Fibroblast of lung (primary cell): ENCODE data around the gene PSAP.

ENCODE experiments used
- EZH2 ChIP-seq: IDR thresholded peaks from 2 replicates; pipeline ENCODE4 v1.5.1; 2012; ENCODE audit warnings: low read length, control low read depth, mild to moderate bottlenecking; ENCODE audit errors: missing control alignments
- TF ChIP-seq, protein P1 (sequence below), 2 donors: IDR thresholded peaks in 1 of 2; conservative IDR thresholded peaks in 1 of 2; 1 replicate in 1 of 2; 2 replicates in 1 of 2; pipeline ENCODE4 v1.5.1; 2011 to 2012; ENCODE audit warnings: low read length in 2 of 2, control low read depth in 1 of 2, inconsistent platforms in 1 of 2, low read depth in 1 of 2, mild to moderate bottlenecking in 1 of 2

GRCh38 chr10:71801361-71801760, 49.7 kb downstream of the PSAP start:
- TF ChIP-seq, protein P1, sequence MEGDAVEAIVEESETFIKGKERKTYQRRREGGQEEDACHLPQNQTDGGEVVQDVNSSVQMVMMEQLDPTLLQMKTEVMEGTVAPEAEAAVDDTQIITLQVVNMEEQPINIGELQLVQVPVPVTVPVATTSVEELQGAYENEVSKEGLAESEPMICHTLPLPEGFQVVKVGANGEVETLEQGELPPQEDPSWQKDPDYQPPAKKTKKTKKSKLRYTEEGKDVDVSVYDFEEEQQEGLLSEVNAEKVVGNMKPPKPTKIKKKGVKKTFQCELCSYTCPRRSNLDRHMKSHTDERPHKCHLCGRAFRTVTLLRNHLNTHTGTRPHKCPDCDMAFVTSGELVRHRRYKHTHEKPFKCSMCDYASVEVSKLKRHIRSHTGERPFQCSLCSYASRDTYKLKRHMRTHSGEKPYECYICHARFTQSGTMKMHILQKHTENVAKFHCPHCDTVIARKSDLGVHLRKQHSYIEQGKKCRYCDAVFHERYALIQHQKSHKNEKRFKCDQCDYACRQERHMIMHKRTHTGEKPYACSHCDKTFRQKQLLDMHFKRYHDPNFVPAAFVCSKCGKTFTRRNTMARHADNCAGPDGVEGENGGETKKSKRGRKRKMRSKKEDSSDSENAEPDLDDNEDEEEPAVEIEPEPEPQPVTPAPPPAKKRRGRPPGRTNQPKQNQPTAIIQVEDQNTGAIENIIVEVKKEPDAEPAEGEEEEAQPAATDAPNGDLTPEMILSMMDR (conservative IDR thresholded peaks at IDR 0.05 in 1 of 2, IDR thresholded peaks at IDR 0.05 in 1 of 2; ENCODE audit: low read depth in 1 of 2, low read length in 2 of 2): no peak
- TF ChIP-seq EZH2: no peak
